Tibial nerve (tissue), 4 donors: ENCODE results near the gene IL17RE.

Source experiments
- CTCF ChIP-seq, 5 experiments: fragments of 200-600 bp in 3 of 5; fragments of 450-650 bp in 2 of 5; sonication (generic) in 3 of 5; IDR thresholded peaks; one replicate each; pipeline ENCODE4 v1.5.1; 2016 to 2019; ENCODE audit warnings: antibody characterized with exemption in 5 of 5, mild to moderate bottlenecking in 3 of 5, moderate library complexity in 2 of 5
- EP300 ChIP-seq, 2 donors: sonication (generic); formaldehyde crosslinking; IDR thresholded peaks; one replicate each; pipeline ENCODE4 v1.6.1; 2017; ENCODE audit warnings: antibody characterized with exemption in 2 of 2, mild to moderate bottlenecking in 1 of 2
- POLR2A ChIP-seq, 2 donors: fragments of 450-650 bp; IDR thresholded peaks; one replicate each; pipeline ENCODE4 v1.6.1; 2017; ENCODE audit warnings: antibody characterized with exemption in 2 of 2, mild to moderate bottlenecking in 2 of 2, moderate library complexity in 2 of 2

- TF ChIP-seq CTCF (IDR thresholded peaks at IDR 0.05) = no peak
- no peak for TF ChIP-seq POLR2A (IDR thresholded peaks at IDR 0.05)
- TF ChIP-seq EP300 (IDR thresholded peaks at IDR 0.05) = no peak
Measured at GRCh38 chr3:9951962-9952805, 49.5 kb downstream of the IL17RE start, which contains the start of gene PRRT3.
